MCF 10A (cell line): ENCODE results near the gene EZR. TPM values are rescaled to one million over a fixed set of nuclear protein-coding genes. Genes with fewer than 3 reads are reported as not detected.

ENCODE experiments used
- BruUV-seq: library from RNA; stranded (reverse); fragments of 400-500 nt; replicated peaks from 2 replicates; lab custom pipeline; 2021; lab: Mats Ljungman, UMichigan
- CTCF ChIA-PET: fragments of 300-600 bp; sonication (Branson Sonifier 250); formaldehyde crosslinking; extraction: SDS; loops from one replicate; lab custom pipeline; 2021; ENCODE audit warnings: antibody characterized with exemption, inconsistent platforms; lab: Yijun Ruan, JAX
- POLR2A ChIA-PET: fragments of 300-600, 350-650 bp; sonication (Branson Sonifier 250); formaldehyde crosslinking; extraction: SDS; loops from one replicate; lab custom pipeline; 2020; ENCODE audit warnings: antibody characterized with exemption, inconsistent platforms; lab: Yijun Ruan, JAX
- DNase-seq: peaks from one replicate; pipeline ENCODE4 v3.0.0-alpha.2; 2018; ENCODE audit not compliant: unreplicated experiment
- H3K27ac Mint-ChIP-seq: one replicate; pipeline ENCODE4 v1.8.0; 2022; ENCODE audit warnings: mild to moderate bottlenecking, low read depth, mixed read lengths; ENCODE audit not compliant: unreplicated experiment
- H3K27me3 Mint-ChIP-seq: one replicate; pipeline ENCODE4 v1.8.0; 2022; ENCODE audit warnings: mixed read lengths; ENCODE audit not compliant: insufficient read depth, unreplicated experiment
- H3K36me3 Mint-ChIP-seq: one replicate; pipeline ENCODE4 v1.8.0; 2022; ENCODE audit warnings: mild to moderate bottlenecking, moderate library complexity, mixed read lengths; ENCODE audit not compliant: insufficient read depth, unreplicated experiment
- H3K4me1 Mint-ChIP-seq: one replicate; pipeline ENCODE4 v1.8.0; 2022; ENCODE audit warnings: mixed read lengths; ENCODE audit not compliant: insufficient read depth, unreplicated experiment
- H3K4me3 Mint-ChIP-seq: one replicate; pipeline ENCODE4 v1.8.0; 2022; ENCODE audit warnings: mild to moderate bottlenecking, moderate library complexity, mixed read lengths; ENCODE audit not compliant: unreplicated experiment
- H3K9me3 Mint-ChIP-seq: one replicate; pipeline ENCODE4 v1.8.0; 2022; ENCODE audit warnings: mixed read lengths; ENCODE audit not compliant: unreplicated experiment
- CTCF ChIP-seq: fragments of 200-600 bp; IDR thresholded peaks from one replicate; pipeline ENCODE4 v1.8.0; 2022; ENCODE audit warnings: antibody characterized with exemption, mild to moderate bottlenecking; ENCODE audit not compliant: unreplicated experiment
- intact Hi-C: fragments of 100-400 bp; cut with micrococcal nuclease; formaldehyde crosslinking; loops from 2 replicates; pipeline ENCODE4 v1.14.1; 2022
- total RNA-seq: library from RNA; stranded (reverse); gene quantifications from 2 replicates; pipeline ENCODE4 v1.2.3, GENCODE V29; 2022

EZR gene
- total RNA-seq, 1 experiment from 2014 or later, result 243 TPM

GRCh38 chr6:158860279-158860865 lies 41.2 kb upstream of the EZR start:
- no peak for TF ChIP-seq CTCF
- Mint-ChIP-seq H3K4me3 (no peak overlapping the region), H3K36me3 (no peaks in the 10 kb centered on the region), H3K9me3 (no peaks in the 10 kb centered on the region), H3K4me1 (no peaks in the 10 kb centered on the region), H3K27me3 (no peaks in the 10 kb centered on the region), H3K27ac (no peak overlapping the region)
- no peak for DNase-seq
- ChIA-PET POLR2A (interaction anchor here (0.6 to 2.1 kb wide), 3 partner anchors 9 to 1439 kb away, joined by 3 to 4 read pairs (median 3); no protein-coding TSS in a partner anchor), CTCF (interaction anchor here (0.5 kb wide), 1 partner anchor 110 kb away, joined by 3 read pairs; no protein-coding TSS in a partner anchor)
- no TSS peak for BruUV-seq
- intact Hi-C loops, result no loop called here

- ChIA-PET POLR2A (interaction anchor here (4.2 kb wide), 1 partner anchor 13 kb away, joined by 14 read pairs; no protein-coding TSS in a partner anchor), CTCF (no interaction called here)
- intact Hi-C loops, result no loop called here
- H3K36me3 Mint-ChIP-seq, result no peaks in the 10 kb centered on the region
- no peak overlapping the region for H3K27ac Mint-ChIP-seq
- no peak for TF ChIP-seq CTCF
- no peaks in the 10 kb centered on the region for H3K27me3 Mint-ChIP-seq
- DNase-seq, result no peak
- H3K4me3 Mint-ChIP-seq, result no peak overlapping the region
- no peaks in the 10 kb centered on the region for H3K9me3 Mint-ChIP-seq
- no TSS peak for BruUV-seq
- H3K4me1 Mint-ChIP-seq, result no peaks in the 10 kb centered on the region
Observed at GRCh38 chr6:158856261-158856660, 37.1 kb upstream of the EZR start.

- H3K4me1 Mint-ChIP-seq, result peaks cover 9% of the 10 kb centered on the region
- H3K9me3 Mint-ChIP-seq, result no peaks in the 10 kb centered on the region
- no peak overlapping the region for H3K4me3 Mint-ChIP-seq
- CTCF ChIA-PET, result interaction anchor here (0.6 to 1.3 kb wide), 4 partner anchors 12 to 118 kb away, joined by 3 to 7 read pairs (median 3); no protein-coding TSS in a partner anchor
- POLR2A ChIA-PET, result interaction anchor here (0.7 to 4.8 kb wide), 13 partner anchors 14 to 147 kb away, joined by 3 to 91 read pairs (median 4); partner anchors contain the start of gene EZR
- no peak for DNase-seq
- BruUV-seq, result no TSS peak
- no peak for TF ChIP-seq CTCF
- intact Hi-C loops, result no loop called here
- H3K27ac Mint-ChIP-seq, result no peak overlapping the region
- no peaks in the 10 kb centered on the region for H3K36me3 Mint-ChIP-seq
- no peaks in the 10 kb centered on the region for H3K27me3 Mint-ChIP-seq
Observed at GRCh38 chr6:158854214-158855101, 35.3 kb upstream of the EZR start.

GRCh38 chr6:158853880-158854213 lies 34.7 kb upstream of the EZR start:
- H3K27ac Mint-ChIP-seq, result no peak overlapping the region
- no peak for TF ChIP-seq CTCF
- H3K36me3 Mint-ChIP-seq, result no peaks in the 10 kb centered on the region
- CTCF ChIA-PET, result interaction anchor here (0.6 to 1.3 kb wide), 4 partner anchors 12 to 119 kb away, joined by 3 to 7 read pairs (median 3); no protein-coding TSS in a partner anchor
- no peak overlapping the region for H3K4me3 Mint-ChIP-seq
- POLR2A ChIA-PET, result interaction anchor here (0.7 to 4.8 kb wide), 14 partner anchors 15 to 147 kb away, joined by 3 to 91 read pairs (median 4); partner anchors contain the start of gene EZR
- no peaks in the 10 kb centered on the region for H3K9me3 Mint-ChIP-seq
- DNase-seq, result no peak
- H3K4me1 Mint-ChIP-seq, result peaks cover 15% of the 10 kb centered on the region
- intact Hi-C loops, result loop anchor here (1.0 kb wide), 1 partner anchor 15 kb away; no protein-coding TSS in a partner anchor
- BruUV-seq, result no TSS peak
- H3K27me3 Mint-ChIP-seq, result no peaks in the 10 kb centered on the region
